Stromal cell of bone marrow (primary cell): ENCODE data around the gene SLC22A17.
A peak's percentile ranks its signal among the peaks of the same experiment; 100 is the strongest.

ENCODE experiments used
- DNase-seq: peaks from one replicate; pipeline ENCODE4 v3.0.0-alpha.2; 2012; ENCODE audit warnings: low read depth

SLC22A17 gene

DNA sequence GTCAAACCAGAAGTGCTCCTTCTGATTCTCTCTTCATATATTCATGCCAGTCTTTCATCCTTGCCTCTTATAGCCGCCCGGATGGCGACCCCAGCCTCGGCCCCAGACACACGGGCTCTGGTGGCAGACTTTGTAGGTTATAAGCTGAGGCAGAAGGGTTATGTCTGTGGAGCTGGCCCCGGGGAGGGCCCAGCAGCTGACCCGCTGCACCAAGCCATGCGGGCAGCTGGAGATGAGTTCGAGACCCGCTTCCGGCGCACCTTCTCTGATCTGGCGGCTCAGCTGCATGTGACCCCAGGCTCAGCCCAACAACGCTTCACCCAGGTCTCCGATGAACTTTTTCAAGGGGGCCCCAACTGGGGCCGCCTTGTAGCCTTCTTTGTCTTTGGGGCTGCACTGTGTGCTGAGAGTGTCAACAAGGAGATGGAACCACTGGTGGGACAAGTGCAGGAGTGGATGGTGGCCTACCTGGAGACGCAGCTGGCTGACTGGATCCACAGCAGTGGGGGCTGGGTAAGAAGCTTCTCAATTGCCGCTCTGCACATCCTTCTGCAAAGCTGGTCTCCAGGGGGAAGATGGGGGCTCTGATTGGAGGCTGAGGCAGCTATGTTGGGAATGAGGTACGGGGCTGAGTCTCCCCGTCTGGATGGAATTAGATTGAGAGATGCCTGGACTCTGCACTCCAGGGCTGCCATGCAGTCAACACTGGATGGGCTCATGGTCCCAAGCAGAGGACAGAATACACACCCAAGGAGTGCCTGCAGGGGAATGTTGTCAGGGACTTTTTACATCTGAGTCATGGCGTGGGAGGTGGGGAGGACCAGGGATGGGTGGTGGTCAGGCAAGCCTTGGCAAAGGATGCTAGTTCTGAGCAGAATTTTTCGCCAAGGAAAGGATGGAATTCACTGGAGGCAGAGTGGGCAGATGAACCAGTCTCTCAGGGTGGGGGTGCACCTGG lies 44.7 kb downstream of the SLC22A17 start:
- DNase-seq = no peak

DNA sequence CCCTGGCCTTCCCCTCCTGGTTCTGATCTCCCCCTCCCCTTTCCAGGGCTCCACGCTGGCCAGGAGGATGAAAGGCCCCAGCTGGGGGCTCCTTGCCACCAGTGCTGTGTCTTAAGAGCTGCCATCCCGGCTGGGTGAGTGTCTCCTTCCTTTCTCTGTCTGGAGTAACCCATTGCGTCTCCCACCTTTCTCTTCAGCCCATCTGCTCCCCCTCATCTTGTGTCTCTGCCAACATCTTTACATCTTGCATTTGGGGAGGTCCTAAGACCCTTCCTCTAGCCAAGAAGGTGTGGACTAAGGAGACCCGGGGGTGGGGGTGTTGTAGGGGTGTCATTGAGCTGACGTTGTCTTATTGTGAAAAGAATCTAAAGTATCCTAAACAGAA lies 45.5 kb downstream of the SLC22A17 start:
- no peak for DNase-seq

DNA sequence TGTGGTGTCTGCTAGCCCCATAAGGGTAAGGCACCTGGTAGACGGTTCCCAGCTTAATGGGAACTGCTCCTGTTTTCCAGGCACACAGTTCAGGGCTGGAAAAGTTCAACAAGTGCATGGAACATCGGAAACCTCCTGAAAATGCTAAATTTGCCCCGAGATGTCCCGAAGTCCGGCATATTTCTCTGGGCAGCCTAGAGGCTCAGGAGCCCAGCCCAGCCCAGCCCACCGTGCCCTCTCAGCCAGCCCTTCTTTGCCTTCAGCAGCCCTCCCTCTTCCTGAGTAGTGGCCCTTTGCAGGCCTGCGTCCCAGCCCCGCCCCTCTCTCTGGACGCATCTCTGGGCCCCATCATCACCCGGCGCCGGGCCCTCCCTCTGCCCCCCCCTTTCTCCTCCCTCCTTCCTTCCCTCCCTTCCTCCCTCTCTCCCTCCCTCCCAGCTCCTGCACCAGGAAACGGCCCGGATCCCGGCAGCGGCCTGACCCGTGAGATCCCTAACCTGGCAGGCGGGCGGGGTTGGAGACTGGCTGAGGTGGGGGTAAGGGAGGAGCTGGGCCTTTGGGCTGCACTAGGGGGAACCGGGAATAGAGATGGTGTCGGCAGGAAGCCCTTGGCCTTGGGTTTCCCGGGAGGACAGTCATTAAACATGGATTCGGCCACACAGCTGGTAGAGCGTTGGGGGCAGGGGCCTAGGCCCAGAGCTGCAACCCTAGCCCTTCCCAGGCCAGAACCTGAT lies 46.1 kb downstream of the SLC22A17 start, which contains the start of gene BCL2L2:
BCL2L2 (plus strand) TSS at position 422 of the 734 bp plus-strand sequence. CDS start 935 bp downstream, outside the sequence.
- peak; percentile 85 for DNase-seq

DNA sequence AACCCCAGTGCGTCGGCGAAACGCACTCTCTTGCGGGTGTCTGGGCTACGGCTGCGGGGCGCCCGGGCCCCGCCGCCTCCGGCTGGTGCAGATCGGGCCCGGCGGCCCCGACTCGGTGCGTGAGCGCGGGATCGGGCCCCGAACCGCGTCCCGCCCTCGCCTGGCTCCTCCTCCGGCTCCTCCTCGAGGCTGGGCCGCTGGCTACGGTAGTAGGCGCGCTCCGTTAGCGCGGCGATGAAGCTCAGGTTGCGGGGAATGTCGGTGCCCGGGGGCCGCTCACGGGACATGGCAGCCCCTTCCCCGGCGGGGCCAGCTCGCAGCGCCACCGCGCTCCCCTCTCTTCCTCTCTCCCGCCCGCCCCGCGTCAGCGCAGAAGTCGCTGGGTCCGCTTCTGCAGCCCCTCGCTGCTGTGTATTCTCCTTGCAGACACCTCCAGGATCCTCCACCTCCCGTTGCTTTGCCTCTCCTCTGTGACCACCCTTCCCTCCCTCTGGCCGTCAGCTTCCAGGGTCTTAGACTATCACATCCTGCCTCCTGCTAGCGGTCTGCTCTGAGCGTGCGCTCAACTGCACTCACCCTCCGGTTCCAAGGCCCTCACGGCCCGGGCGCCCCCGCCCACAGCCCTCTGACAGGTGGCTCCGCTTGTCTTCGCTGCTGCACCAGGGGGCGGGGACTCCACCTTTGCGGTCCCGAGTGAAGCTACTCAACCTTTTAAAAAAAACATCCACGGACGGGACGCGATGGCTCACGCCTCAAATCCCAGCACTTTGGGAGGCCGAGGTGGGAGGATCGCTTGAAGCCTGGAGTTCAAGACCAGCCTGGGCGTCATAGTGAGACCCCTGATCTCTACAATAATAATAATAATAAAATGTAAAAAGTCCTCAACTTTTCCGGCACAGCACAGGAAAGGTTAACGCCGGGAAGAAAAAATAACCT lies 50.1 kb downstream of the SLC22A17 start, which contains the start of gene PPP1R3E:
PPP1R3E (minus strand) TSS at position 570 of the 936 bp plus-strand sequence; CDS start at position 287, 283 bp downstream.
- DNase-seq = peak; percentile 46

DNA sequence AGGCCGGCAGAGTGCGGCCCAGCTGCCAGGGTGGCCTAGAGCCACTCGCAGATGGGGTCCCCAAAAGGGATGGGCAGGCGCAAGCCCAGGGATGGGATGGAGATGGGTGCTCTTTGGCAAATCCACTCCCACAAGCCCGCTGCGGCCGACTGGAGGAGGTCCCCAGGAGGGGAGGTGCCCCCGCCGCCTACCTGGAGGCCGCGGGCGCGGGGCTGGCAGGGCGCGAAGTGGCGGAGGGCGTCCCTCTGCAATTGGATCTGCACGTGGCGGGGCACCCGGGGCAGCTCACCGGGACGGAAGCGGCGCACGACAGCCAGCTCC lies 50.8 kb downstream of the SLC22A17 start:
- no peak for DNase-seq

DNA sequence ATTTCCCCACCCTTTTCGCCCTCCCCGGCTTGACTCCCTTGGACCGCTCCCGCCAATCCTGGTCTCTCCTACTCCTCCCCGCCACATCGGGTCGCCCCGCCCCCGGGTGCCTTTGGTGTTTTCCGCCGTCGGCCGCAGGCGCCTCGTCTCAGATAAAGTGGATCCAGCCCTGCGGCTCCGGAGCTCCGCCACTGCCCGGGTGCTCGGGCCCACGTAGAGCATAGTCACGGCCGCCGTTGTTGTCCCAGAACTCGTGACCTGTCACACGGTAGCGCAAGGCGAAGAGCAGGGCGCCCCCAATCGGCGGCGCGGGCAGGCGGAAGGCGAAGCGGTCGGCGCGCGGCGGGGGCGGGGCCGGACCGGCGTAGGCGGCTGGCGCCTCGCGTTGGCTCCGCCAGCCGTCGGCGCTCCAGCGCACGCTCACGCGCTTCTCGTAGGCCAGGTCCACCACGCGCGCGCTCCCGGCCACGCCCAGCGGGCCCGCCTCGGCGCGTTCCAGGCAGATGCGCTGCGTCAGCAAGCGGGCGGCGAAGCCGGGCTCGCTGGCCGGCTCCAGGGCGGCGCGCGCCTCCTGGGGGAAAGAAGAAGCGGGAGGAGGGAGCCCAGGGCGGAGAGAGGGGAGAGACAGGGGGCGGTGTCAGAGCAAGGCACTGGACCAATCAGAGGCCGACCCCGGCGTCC lies 51.3 kb downstream of the SLC22A17 start:
- DNase-seq = peak; percentile 97

DNA sequence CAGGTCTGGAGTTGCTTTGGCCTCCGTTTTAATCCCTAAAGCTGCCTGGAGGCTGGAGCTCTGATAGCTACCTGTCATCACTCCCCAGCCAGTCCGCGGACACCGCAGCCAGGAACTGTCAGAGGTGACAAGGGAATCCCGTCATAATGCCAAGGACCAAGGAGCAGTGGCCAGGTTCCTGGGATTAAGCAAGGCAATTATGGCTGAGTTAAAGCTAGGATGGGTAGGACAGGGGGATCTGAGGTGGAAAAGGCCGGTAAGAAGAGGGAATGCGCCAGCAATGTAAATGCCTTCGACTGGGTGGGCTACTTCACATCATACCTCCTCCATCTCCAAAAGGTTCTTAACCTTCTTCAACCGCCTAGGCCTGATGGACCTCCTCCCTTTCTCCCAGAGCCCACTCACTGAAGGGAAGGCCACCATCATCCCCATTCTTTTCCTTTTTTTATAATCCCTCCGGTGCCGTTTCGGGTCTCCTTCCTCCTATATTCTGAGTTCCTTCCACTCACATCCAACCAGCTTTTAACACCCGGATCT lies 51.9 kb downstream of the SLC22A17 start:
- DNase-seq = no peak

DNA sequence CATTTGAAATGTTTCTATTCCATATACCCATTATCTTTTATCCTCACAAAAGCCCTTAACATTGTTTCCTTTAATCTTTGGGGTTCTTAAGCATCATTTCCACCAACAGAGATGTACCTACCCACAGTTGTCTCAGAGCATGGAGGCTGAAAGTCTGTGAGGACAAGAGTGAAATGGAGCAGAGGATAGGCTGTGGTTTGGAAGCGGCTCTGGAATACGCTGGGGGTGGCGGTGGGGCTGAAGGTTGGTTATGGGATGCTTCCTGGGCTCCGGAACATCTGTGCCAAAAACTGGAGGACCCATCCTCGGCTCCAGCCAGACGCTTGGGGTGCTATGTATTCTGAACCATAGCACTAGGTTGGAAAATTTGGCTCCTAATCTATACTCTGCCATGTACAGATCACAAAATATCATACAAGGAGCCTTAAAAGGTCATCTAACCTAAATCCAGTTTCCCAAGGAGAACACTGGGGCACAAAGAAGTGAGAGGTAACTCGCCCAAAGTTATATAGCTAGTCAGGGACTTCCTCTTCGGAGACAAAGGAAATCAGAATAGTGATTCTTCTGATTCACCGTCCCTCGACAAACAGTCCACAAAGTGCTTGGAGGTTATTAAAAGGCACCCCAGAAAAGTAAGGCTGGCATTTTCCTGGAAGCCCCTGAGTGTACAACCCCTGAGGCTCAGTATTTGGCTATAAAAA lies 52.6 kb downstream of the SLC22A17 start:
- DNase-seq = no peak

DNA sequence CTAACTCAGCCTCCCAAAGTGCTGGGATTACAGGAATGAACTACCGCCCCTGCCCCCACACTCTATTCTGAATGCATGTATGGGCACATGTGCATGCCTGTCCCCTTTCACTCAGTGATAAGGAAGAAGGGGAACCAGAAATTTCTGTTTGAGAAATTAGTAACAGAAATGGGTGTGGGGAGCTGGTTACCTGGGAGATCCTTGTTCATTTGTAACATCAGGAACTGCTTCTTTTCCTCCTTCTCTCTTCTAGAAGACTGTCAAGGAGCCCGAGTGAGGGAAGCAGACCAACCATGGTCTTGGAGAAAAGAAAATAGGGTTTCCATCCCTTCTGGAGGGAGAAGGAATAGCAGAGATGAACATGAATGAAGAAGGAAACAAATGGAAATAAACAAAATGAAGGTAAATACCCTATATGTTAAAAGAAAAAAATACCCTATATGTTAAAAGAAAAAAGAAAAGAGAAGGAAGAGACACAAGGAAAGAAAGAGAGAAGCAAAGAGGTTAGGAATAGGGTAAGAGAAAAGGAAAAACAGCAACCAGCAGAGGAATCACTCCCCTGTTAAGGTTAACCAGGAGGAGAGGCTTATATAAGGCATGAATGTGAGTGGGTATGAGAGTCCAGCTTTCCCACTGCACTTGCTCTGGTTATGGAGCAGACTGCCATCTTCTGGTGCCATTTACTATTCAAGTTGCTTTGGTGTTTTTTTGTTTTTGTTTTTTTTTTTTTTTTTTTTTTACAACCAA lies 53.3 kb downstream of the SLC22A17 start:
- DNase-seq = peak; percentile 63

DNA sequence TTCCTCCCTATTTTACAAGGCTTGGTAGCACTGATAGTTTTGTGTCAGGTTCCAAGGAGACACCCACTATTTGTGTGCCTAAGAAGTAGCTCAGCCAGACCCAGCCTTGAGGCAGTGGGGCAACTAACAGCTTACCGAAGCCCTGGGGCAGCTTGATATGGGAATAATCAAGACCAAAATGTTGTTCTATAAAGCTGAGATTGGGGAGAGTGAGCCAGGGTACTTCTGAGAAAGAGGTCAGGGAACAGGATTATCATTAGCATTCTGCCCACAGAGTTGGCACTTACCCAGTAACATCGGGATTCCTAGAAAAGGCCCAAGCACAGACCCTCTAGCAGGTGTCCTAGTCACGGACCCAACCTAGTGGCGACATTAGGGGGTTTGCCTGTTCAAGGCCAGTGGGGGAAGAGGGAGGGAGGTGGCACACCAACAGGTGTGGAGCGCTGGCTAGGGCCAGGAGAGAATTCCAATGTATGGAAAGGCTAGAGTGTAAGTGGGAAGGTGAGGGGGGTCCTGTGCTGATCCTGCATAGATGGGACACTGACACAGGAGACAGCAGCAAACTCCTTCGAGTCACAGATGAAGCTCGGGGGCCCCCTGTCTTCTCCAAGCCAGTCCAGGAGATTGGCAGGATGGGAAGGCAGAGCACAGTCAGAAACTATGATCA lies 54.9 kb downstream of the SLC22A17 start:
- DNase-seq = no peak

DNA sequence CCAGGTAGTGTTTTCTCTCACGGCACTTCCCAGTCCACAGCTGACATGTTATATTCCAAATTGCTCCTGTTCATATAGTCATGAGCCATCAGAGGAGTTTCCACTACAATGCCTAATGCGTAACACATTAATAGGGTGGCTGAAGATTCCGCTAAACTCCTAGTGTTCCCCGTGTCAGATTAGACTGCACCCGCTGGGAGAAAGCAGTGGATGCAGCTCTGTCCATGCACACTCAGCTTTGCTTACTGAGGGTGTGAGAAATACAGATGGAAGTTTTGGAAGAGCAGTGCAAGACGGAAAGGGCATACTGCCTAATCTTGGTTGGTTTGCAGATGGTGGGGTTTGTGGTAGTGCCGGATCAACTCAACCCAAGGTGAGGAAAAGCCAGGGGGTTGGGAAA lies 55.6 kb downstream of the SLC22A17 start:
- no peak for DNase-seq
